PFSK-1 (cell line): ENCODE measurements around the gene PCSK4.

Source experiments
- FOXP2 ChIP-seq: optimal IDR thresholded peaks from 2 replicates; pipeline ENCODE3; 2011; ENCODE audit warnings: borderline replicate concordance, control low read depth, inconsistent platforms; ENCODE audit not compliant: insufficient read depth; ENCODE audit errors: extremely low read length, extremely low read depth
- POLR2AphosphoS5 ChIP-seq: IDR thresholded peaks from 2 replicates; pipeline ENCODE4 v1.6.1; 2012; ENCODE audit warnings: low read depth, mild to moderate bottlenecking, control low read depth, low read length, moderate library complexity
- SIN3A ChIP-seq: IDR thresholded peaks from 2 replicates; pipeline ENCODE4 v1.6.1; 2012; ENCODE audit warnings: mild to moderate bottlenecking, low read length, moderate library complexity, borderline replicate concordance; ENCODE audit not compliant: insufficient read depth
- TAF1 ChIP-seq: IDR thresholded peaks from 2 replicates; pipeline ENCODE4 v1.6.1; 2012; ENCODE audit warnings: low read length, control low read depth, borderline replicate concordance; ENCODE audit not compliant: insufficient read depth
- TF ChIP-seq, protein P1 (sequence below), 2 experiments: IDR thresholded peaks; 2 replicates each; pipeline versions ENCODE4 v1.6.1 to v1.8.0; 2011 to 2012; ENCODE audit warnings: low read depth in 2 of 2, low read length in 2 of 2, control low read depth in 1 of 2, inconsistent platforms in 1 of 2, mild to moderate bottlenecking in 1 of 2, moderate library complexity in 1 of 2; ENCODE audit not compliant: insufficient read depth in 1 of 2

PCSK4 gene

DNA sequence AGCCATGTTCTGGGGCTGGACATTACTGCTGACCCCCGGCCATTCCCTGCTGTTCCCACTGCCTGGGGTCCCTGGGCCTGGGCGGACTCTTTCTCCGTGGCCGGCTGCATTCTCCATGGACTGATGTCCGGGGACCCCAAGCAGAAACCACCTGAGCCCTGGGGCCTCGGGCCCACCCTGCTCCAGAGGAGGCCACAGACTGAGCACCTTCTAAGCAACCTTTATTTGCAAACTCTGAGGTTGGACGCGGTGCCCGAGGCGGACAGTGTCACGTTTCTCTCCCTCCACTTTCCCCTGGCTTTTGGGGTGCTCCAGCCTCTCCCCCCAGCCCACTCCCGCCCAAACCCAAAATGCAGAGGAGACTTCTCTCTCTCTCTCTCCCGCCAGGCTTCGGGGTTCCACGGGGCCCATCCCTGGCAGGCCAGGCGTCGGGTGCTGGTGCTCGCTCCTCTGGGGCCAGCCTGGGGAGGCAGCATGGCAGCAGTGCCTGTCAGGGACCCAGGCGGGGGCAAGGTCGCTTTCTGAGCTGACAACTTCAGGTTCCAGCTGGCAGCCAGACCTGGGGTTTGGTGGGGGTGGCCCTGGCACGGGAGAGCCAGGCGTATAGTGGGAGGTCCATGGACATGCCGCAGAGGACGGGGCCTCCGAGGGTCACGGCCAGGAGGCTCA, 8.8 kb downstream of the PCSK4 start:
- TF ChIP-seq, protein P1, sequence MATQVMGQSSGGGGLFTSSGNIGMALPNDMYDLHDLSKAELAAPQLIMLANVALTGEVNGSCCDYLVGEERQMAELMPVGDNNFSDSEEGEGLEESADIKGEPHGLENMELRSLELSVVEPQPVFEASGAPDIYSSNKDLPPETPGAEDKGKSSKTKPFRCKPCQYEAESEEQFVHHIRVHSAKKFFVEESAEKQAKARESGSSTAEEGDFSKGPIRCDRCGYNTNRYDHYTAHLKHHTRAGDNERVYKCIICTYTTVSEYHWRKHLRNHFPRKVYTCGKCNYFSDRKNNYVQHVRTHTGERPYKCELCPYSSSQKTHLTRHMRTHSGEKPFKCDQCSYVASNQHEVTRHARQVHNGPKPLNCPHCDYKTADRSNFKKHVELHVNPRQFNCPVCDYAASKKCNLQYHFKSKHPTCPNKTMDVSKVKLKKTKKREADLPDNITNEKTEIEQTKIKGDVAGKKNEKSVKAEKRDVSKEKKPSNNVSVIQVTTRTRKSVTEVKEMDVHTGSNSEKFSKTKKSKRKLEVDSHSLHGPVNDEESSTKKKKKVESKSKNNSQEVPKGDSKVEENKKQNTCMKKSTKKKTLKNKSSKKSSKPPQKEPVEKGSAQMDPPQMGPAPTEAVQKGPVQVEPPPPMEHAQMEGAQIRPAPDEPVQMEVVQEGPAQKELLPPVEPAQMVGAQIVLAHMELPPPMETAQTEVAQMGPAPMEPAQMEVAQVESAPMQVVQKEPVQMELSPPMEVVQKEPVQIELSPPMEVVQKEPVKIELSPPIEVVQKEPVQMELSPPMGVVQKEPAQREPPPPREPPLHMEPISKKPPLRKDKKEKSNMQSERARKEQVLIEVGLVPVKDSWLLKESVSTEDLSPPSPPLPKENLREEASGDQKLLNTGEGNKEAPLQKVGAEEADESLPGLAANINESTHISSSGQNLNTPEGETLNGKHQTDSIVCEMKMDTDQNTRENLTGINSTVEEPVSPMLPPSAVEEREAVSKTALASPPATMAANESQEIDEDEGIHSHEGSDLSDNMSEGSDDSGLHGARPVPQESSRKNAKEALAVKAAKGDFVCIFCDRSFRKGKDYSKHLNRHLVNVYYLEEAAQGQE (IDR thresholded peaks at IDR 0.05; ENCODE audit: insufficient read depth in 1 of 2, low read depth in 2 of 2, low read length in 2 of 2), result no peak
- no peak for TF ChIP-seq FOXP2

DNA sequence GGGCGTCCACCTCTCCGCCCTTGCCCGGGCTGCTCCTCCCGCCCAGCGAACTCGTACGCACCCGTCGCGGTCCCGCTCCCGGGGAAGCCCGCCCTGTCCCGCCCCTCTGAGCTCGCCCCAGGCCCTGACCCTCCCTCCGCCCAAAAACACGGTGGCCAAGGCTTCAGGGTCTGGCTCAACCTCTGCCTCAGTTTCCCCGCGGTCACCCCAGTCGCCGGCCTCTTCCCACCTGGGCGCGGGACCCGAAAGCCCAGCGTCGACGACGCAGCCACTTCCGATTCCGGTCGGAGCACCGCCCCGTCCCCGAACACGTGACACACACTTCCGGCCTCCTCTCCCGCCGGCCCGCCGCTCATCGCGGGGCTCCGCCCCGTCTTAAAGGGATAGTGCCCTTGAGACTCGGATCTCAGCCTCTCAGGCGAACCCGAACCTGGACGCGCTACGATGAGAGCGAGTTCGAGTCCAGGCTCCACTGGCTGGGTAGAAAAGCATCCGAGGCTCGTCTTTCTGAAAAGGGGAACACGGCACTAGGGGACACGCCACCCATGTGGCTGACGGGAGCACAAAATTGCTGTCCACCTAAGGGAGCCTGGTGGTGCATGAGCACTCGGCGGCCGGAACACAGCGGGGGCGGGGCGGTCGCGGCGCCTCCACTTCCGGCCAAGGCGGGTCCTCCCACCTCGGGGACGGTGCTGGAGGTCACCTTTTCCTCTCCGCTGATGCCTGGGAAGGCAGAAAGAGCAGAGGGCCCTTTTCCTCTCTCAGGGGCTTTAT, 11.0 kb downstream of the PCSK4 start, which contains the start of gene C19orf25:
TSS of gene C19orf25 (minus strand) at position 282 of the 774 bp plus-strand sequence. CDS start 312 bp downstream, outside the sequence.
- peak; percentile 68; the same call in 1 of the 2 replicates for TF ChIP-seq TAF1
- peak; percentile 73 for TF ChIP-seq POLR2AphosphoS5
- peak; percentile 51 for TF ChIP-seq FOXP2
- TF ChIP-seq, protein P1 (IDR thresholded peaks at IDR 0.05; ENCODE audit: insufficient read depth in 1 of 2, low read depth in 2 of 2, low read length in 2 of 2), result peak in 1 of 2 experiments; percentile 16; a peak in 1 of 4 replicates
- TF ChIP-seq SIN3A, result peak; percentile 89; the same call in 1 of the 2 replicates

DNA sequence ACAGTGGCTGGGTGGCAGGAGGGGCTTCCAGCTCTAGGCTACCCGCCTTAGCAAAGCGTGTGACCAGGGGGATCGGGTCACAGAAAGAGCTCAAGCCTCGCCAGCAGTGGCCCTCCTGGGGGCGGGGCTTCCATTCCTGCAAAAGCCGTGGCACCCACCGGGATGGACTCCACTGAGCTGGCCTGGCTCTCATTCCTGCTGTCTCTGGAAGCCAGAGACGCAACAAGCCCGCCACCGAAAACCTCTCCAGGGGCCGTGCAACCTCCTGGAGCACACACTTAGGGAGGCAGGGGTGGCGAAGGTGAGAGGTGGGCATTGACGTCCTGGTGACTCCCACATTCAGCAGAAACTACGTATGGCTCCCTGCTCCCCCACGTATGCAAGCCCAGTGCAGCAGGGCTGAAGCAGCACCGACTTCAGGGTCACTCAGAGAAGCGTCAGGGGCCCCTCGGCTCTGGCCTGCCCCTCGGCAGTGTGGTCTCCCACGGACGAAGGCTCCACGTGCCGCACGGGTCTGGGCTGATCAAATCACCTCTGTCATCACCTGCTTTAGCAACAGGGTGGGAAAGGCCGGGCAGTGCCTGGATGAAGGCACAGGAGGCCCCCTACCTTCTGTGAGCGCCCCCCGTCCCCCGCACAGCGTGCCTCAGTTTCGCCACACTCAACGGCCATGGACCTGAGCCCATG, 14.3 kb downstream of the PCSK4 start:
- TF ChIP-seq POLR2AphosphoS5, result no peak

DNA sequence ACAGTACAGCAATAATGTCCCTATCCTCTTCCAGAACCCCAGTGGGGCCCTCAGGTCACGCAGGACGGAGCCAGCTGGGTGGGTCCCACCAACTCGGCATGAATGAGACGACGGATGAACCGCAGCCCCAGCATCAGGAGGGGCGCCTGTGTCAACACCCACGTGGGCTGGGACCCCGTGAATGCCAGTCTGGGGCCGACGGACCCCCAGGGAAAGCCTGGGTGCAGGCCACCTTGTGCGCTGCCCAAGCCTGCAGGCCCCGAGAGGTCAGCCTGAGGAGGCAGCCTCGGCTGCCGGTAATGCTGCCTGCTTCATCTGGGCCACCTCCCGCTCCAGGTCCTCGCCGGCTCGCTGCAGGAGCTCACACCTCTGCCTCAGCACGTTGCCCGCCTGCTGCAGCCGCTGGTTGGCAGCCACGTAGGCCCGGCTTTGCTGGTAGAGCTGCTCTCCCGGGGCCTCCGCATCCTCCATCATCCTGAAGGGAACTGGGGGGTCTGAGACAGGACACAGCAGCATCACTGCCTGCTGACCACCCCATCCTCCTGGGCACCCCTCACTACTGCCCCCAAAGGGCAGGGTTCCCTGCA, 15.3 kb downstream of the PCSK4 start:
- TF ChIP-seq SIN3A, result no peak
- no peak for TF ChIP-seq POLR2AphosphoS5
- TF ChIP-seq TAF1, result no peak
- TF ChIP-seq FOXP2, result no peak
- TF ChIP-seq, protein P1 (IDR thresholded peaks at IDR 0.05; ENCODE audit: insufficient read depth in 1 of 2, low read depth in 2 of 2, low read length in 2 of 2), result no peak

DNA sequence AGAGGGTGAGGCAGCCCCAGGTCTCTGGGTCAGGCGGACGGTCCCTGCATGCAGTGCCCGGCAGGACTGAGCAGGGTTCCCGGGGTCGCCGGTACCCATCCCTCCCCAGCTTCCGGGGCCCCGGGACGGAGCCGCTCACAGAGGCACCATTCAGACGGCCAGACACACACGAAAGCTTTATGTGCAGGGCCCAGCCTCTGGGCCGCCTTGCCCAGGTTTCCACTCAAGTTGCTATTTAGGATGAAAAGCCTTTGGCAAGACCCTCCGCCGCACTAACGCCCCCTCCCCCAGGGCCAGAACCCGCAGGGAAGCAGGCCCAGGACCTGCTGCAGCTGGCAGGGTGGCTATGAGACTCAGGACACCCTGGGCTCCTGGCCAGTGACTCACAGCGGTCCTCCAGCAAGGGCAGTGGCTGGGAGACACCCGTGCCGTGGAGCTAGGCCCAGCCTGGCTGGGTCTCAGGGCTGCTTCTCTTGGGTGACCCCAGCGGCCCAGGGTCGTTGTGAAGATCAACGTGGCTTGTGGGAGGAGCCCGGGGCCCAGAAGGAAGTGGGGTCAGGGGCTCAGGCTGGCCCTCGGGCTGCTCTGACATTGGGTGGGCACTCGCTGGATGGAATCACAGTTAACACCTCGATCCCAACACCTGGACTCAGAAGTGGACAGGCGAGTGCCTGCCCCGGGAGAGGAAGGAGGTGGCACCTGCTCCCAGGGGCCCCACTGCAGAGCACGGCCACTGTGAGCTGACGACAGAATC, 16.0 kb downstream of the PCSK4 start:
- TF ChIP-seq SIN3A (no peak), TAF1 (no peak), POLR2AphosphoS5 (no peak), FOXP2 (no peak)
- TF ChIP-seq, protein P1 (IDR thresholded peaks at IDR 0.05; ENCODE audit: insufficient read depth in 1 of 2, low read depth in 2 of 2, low read length in 2 of 2), result no peak
